Smooth muscle cell (in vitro differentiated cells): ENCODE data around the gene ADH5. TPM values are rescaled to one million over a fixed set of nuclear protein-coding genes. Genes with fewer than 3 reads are reported as not detected.
"Not testable (repeated sequence)": the region's sequence is repeated elsewhere in the genome, so short reads cannot be mapped to it uniquely, and the experiment has no call there.

ENCODE experiments used
- DNase-seq: peaks from one replicate; lab custom pipeline; 2025; ENCODE audit not compliant: unreplicated experiment; lab: John Stamatoyannopoulos, UW
- H2AFZ ChIP-seq: fragments of 200-600 bp; sonication (generic); 2 replicates; pipeline ENCODE4 v1.6.0; 2016; ENCODE audit warnings: antibody characterized with exemption, low read depth, mild to moderate bottlenecking
- H3F3A ChIP-seq: fragments of 200-600 bp; sonication (generic); 2 replicates; pipeline ENCODE4 v1.6.0; 2017; ENCODE audit warnings: antibody characterized with exemption, low read depth
- H3K27ac ChIP-seq: fragments of 200-600 bp; sonication (generic); 2 replicates; pipeline ENCODE4 v1.5.1; 2016; ENCODE audit warnings: low read depth, mild to moderate bottlenecking
- H3K27me3 ChIP-seq: fragments of 200-600 bp; sonication (generic); 2 replicates; pipeline ENCODE4 v1.6.1; 2016; ENCODE audit warnings: low read depth, mild to moderate bottlenecking
- H3K36me3 ChIP-seq: fragments of 200-600 bp; sonication (generic); 2 replicates; pipeline ENCODE4 v1.5.1; 2016; ENCODE audit warnings: low read depth
- H3K4me1 ChIP-seq: fragments of 200-600 bp; sonication (generic); 2 replicates; pipeline ENCODE4 v1.5.1; 2016; ENCODE audit warnings: low read depth
- H3K4me2 ChIP-seq: fragments of 200-600 bp; sonication (generic); 2 replicates; pipeline ENCODE4 v1.6.0; 2016; ENCODE audit warnings: mild to moderate bottlenecking
- H3K4me3 ChIP-seq: fragments of 200-600 bp; sonication (generic); 2 replicates; pipeline ENCODE4 v1.5.1; 2016; ENCODE audit warnings: mild to moderate bottlenecking
- H3K79me2 ChIP-seq: fragments of 200-600 bp; sonication (generic); 2 replicates; pipeline ENCODE4 v1.6.0; 2016; ENCODE audit warnings: low read depth, mild to moderate bottlenecking
- H3K9ac ChIP-seq: fragments of 200-600 bp; sonication (generic); 2 replicates; pipeline ENCODE4 v1.6.0; 2016; ENCODE audit warnings: low read depth
- H3K9me3 ChIP-seq: fragments of 200-600 bp; sonication (generic); replicated peaks from 2 replicates; pipeline ENCODE4 v1.5.1; 2016; ENCODE audit warnings: low read depth
- H4K20me1 ChIP-seq: fragments of 200-600 bp; sonication (generic); 2 replicates; pipeline ENCODE4 v1.6.0; 2016; ENCODE audit warnings: low read depth
- CTCF ChIP-seq: fragments of 200-600 bp; sonication (generic); IDR thresholded peaks from 2 replicates; pipeline ENCODE4 v1.5.1; 2017; ENCODE audit warnings: borderline replicate concordance, mild to moderate bottlenecking, antibody characterized with exemption; ENCODE audit not compliant: insufficient read depth, poor library complexity, severe bottlenecking
- WGBS: methylation state at CpG from one replicate; pipeline ENCODE4 v1.1.7; 2016; ENCODE audit warnings: low lambda C conversion rate; 5-methylcytosine and 5-hydroxymethylcytosine counted together
- polyA plus RNA-seq: library from polyadenylated mRNA; unstranded; fragments of >200 nt; fragmentation: Nextera tagmentation; extraction: Ambion mirVana; gene quantifications from 2 replicates; pipeline ENCODE4 v1.2.1, GENCODE V29; 2016
- total RNA-seq: library from RNA; depleted of rRNA; stranded (reverse); fragments of >200 nt; gene quantifications from 2 replicates; pipeline ENCODE4 v1.2.3, GENCODE V29; 2014

Gene ADH5
- total and polyA plus RNA-seq, 2 experiments from 2014 or later, result 132 to 150 TPM

- 73% methylated on average over 1 of the region's 1 CpG for WGBS
- peaks cover 93% of the 10 kb centered on the region for H3K79me2 ChIP-seq
Measured at GRCh38 chr4:99025506-99025905, 63.1 kb downstream of the ADH5 start.

GRCh38 chr4:99024481-99025275, 63.9 kb downstream of the ADH5 start:
- H3K36me3 ChIP-seq, result no peaks in the 10 kb centered on the region
- H3K79me2 ChIP-seq, result peaks cover 94% of the 10 kb centered on the region

More at GRCh38 chr4:99025506-99025905, 63.1 kb downstream of the ADH5 start:
- H3K4me2 ChIP-seq, result no peak overlapping the region
- TF ChIP-seq CTCF, result no peak
- no peak overlapping the region for H3K9ac ChIP-seq
- no peaks in the 10 kb centered on the region for H3K9me3 ChIP-seq
- H3K4me1 ChIP-seq, result peaks cover 7% of the 10 kb centered on the region
- H3K36me3 ChIP-seq, result no peaks in the 10 kb centered on the region
- H4K20me1 ChIP-seq, result peaks cover 27% of the 10 kb centered on the region
- no peak overlapping the region for H2AFZ ChIP-seq
- H3K4me3 ChIP-seq, result no peak overlapping the region
- no peak for DNase-seq
- peak overlapping the region; percentile 45 for H3K27ac ChIP-seq
- no peaks in the 10 kb centered on the region for H3K27me3 ChIP-seq
- H3F3A ChIP-seq, result no peaks in the 10 kb centered on the region

GRCh38 chr4:99023800-99024251, 64.8 kb downstream of the ADH5 start:
- not testable (repeated sequence) for H3K4me1 ChIP-seq, H2AFZ ChIP-seq, H3K9me3 ChIP-seq, H3F3A ChIP-seq, DNase-seq, H3K36me3 ChIP-seq, H3K27me3 ChIP-seq, H3K9ac ChIP-seq, H3K4me3 ChIP-seq
- peaks cover 98% of the 10 kb centered on the region for H3K79me2 ChIP-seq
- H3K4me2 ChIP-seq, result peak overlapping the region; percentile 15
- H3K27ac ChIP-seq, result peak overlapping the region; percentile 53
- peaks cover 44% of the 10 kb centered on the region for H4K20me1 ChIP-seq
- 65% methylated on average over 10 of the region's 10 CpGs for WGBS

More at GRCh38 chr4:99024481-99025275, 63.9 kb downstream of the ADH5 start:
- Histone ChIP-seq H3K9ac (no peak overlapping the region), H4K20me1 (peaks cover 35% of the 10 kb centered on the region), H3K4me3 (no peak overlapping the region), H3K4me1 (peaks cover 7% of the 10 kb centered on the region), H3K27ac (peak overlapping the region; percentile 53), H3K9me3 (no peaks in the 10 kb centered on the region), H3K4me2 (peak overlapping the region; percentile 26), H2AFZ (no peak overlapping the region), H3F3A (no peaks in the 10 kb centered on the region), H3K27me3 (no peaks in the 10 kb centered on the region)
- no peak for TF ChIP-seq CTCF
- WGBS, result 71% methylated on average over 7 of the region's 7 CpGs
- DNase-seq, result no peak

- no peak overlapping the region for H3K4me2 ChIP-seq
- no peak for DNase-seq
- H4K20me1 ChIP-seq, result peaks cover 45% of the 10 kb centered on the region
- H3F3A ChIP-seq, result no peaks in the 10 kb centered on the region
- H3K4me3 ChIP-seq, result no peak overlapping the region
- no peak overlapping the region for H3K27ac ChIP-seq
- H2AFZ ChIP-seq, result no peak overlapping the region
- whole genome bisulfite sequencing, result 91% methylated on average over 9 of the region's 9 CpGs
- TF ChIP-seq CTCF, result no peak
- H3K9me3 ChIP-seq, result no peaks in the 10 kb centered on the region
- H3K79me2 ChIP-seq, result peaks cover 98% of the 10 kb centered on the region
- H3K27me3 ChIP-seq, result no peaks in the 10 kb centered on the region
- H3K9ac ChIP-seq, result no peak overlapping the region
- no peaks in the 10 kb centered on the region for H3K36me3 ChIP-seq
- H3K4me1 ChIP-seq, result peaks cover 7% of the 10 kb centered on the region
Measured at GRCh38 chr4:99022566-99022965, 66.0 kb downstream of the ADH5 start.
